C4-2B (cell line): Measurements from ENCODE around the gene INPP5K.

Experiments used
- H3K27ac ChIP-seq: fragments of 450-650 bp; 2 replicates; pipeline ENCODE4 v1.5.1; 2017
- CTCF ChIP-seq: fragments of 450-650 bp; conservative IDR thresholded peaks from 2 replicates; pipeline ENCODE4 v1.5.1; 2017; ENCODE audit warnings: mild to moderate bottlenecking
- ZFX ChIP-seq: fragments of 450-650 bp; IDR thresholded peaks from 2 replicates; pipeline ENCODE4 v1.6.1; 2017

INPP5K gene

DNA sequence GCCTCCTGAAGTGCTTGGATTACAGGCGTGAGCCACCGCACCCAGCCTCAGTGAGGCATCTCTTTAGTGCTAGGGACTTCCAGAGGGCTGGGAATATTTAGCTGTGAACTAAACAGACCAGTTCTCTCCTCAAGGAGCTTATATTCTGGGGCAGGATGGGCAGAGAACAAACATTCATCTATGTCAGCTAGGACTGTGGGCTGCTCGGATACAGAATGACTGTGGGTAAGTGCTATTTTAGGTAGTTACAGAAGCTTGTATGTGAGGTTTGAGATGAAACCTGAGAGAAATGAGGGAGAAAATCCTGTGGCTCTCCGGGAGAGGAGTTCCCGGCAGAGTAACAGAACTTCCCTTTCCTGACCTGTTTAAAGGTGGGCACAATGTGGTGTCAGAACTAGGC lies 6.2 kb upstream of the INPP5K start:
- TF ChIP-seq ZFX: no peak
- no peak for TF ChIP-seq CTCF
- no peak overlapping the region for H3K27ac ChIP-seq

DNA sequence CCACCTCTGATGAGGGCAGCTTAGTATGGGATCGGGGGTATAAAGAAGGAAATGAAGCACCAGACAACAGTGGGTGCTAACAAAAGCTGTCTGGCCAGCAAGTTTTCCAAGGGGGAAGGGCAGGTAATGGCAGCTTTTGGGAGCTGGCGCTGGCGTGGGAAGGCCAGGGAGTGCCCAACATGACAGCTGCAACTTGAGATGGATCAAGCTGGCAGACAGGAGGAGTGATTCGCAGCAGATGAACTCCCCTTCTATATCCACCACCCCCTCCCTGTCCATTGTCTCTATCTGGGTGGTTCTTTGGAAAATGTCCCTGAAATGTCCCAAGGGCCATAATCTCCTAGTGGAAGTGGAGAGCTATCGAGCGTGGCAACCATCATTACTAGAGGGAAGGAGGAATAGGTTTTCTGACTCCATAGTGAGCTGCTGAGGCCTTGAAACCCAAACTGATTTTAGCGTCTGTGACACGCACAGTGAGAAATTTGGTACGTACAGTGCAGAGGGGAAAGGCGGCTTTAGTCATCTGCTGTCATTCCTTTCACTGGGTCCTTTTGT lies 4.8 kb upstream of the INPP5K start:
- H3K27ac ChIP-seq: no peak overlapping the region
- TF ChIP-seq CTCF (no peak), ZFX (no peak)

DNA sequence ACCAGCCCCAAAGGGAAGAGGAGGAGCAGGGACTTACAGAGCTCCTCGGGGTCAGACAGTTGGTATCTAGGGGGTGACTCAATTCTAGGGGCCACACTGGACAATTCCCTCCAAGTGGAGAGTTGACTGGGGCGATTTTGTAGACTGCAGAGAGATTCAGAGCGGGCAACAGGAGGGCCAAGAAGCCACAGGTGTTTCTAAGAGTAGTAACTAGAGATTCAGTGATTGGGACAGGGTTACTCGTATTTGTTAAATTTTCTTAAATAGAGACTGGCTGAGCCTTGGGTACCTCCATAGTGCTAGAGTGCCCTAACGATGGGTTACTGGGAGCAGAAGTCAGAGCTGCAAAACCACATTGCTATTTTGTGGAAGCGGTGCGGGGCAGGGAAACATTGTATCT lies 3.3 kb upstream of the INPP5K start:
- TF ChIP-seq CTCF (no peak), ZFX (no peak)
- no peak overlapping the region for H3K27ac ChIP-seq

DNA sequence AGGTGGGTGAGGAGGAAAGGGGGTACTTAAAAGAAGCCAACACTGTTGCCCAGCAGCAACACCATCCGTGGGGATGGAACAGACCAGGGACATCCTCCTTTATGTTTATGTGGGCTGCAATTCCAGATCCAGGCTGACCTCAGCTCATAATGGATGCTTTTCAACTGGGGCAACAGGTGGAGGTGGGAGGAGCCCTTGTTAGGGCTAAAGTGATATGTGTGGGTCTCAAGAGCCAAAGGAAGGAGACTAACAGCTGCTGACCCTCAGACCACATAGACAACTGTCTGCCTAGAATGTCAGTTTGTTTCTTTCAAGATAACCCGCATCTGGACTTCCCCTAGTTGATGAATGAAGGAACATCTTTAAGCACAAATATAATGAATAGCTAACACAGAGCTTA lies 2.0 kb upstream of the INPP5K start:
- peak overlapping the region; percentile 15; the same call in 1 of the 2 replicates for H3K27ac ChIP-seq
- TF ChIP-seq CTCF (no peak), ZFX (no peak)

DNA sequence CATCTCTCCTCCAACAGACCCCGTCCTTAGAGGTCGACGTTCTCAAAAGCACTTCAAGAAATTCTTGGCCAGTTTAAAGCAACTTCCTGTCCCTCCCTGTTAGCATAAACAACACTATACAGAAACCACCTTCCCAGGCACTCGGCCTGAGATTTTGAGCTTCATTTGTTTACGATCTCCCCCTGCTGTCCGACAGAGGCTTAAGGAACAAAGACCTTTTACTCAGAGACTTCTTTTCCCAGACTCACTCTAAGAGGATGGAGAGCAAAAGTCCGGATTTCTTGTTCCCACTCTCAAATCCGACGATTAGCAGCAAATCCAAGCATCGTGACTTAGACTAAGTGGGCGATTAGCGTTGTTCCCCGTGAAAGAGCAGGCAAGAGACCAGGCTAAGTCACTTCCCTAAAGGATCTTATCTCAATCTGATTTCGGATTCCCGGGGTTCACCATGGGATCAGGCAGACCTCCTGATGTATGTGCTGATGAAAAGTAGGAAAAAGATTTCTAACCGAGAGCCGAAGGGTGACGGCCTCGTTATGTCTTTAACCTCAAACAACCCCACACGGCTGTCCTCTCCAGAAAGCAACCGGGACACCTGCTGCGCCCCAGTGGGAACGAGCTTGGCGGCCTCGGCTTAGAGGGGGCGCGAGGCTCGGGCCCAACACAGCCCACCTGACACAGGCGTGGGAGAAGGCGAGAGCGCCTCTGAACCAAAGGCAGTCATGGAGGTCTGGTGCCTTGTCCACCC lies 598 bp downstream of the INPP5K start:
- H3K27ac ChIP-seq: peak overlapping the region; percentile 86
- TF ChIP-seq ZFX: no peak
- TF ChIP-seq CTCF: no peak; the same call in 1 of the 2 replicates

DNA sequence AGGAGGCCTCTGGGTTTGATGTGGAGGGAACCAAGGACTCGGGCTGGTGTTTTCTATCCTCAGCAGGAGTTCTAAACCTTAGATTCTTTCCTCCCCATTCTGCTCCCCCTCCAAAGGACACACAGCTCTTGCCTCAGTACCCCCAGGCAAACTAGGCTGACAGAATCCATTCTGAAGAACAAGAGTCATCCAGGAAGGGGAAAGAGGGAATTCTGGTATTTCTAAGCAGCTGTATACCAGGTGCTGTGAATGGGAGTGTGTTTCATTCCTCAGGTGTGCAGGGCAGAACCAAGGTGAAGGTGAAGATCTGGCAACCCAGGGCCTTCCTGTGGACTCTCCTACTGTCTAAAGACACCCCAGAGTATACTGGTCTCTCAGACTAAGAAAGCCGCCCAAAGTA lies 4.1 kb downstream of the INPP5K start:
- H3K27ac ChIP-seq: no peak overlapping the region
- TF ChIP-seq ZFX (no peak), CTCF (no peak)

DNA sequence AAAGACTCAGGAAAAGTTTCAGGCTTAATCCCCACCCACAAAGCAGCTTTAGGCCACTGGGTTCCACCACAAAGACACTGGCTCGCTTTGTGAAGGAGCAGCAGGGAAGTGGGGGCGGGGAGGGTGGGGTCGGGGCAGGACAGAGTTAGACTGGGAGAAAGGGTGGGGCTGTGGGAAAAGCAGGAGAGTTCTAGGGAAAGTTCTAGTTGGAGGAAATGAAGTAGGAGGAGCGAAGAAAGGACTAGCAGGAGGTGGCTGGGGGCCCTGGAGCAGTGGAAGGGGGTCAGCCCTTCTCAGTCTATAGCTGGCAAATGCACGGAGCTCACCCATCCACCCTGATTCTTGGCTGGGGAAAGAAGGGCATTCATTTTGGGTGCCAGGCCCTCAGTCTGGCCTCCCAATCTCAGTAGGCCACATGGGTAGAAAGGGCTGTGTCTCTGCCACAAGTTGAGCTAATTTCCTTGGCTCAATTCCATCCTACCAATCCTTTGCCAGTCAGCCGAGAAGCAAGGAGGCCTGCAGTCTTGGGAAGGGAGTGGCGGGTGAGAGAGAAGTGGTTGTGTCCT lies 4.6 kb downstream of the INPP5K start:
- no peak overlapping the region for H3K27ac ChIP-seq
- TF ChIP-seq ZFX (no peak), CTCF (no peak)
